ENCODE data around the gene SCG2. TPM values are rescaled to one million over a fixed set of nuclear protein-coding genes. Genes with fewer than 3 reads are reported as not detected.

SCG2 gene
- total RNA-seq (2014; rRNA removed; shearing (Covaris generic)) = under 0.01 and 0.25 TPM in 2 replicates
- 0.37 and 0.60 TPM in 2 replicates for polyA plus RNA-seq (2016; fragmentation: Nextera tagmentation; extraction: Ambion mirVana)

DNA sequence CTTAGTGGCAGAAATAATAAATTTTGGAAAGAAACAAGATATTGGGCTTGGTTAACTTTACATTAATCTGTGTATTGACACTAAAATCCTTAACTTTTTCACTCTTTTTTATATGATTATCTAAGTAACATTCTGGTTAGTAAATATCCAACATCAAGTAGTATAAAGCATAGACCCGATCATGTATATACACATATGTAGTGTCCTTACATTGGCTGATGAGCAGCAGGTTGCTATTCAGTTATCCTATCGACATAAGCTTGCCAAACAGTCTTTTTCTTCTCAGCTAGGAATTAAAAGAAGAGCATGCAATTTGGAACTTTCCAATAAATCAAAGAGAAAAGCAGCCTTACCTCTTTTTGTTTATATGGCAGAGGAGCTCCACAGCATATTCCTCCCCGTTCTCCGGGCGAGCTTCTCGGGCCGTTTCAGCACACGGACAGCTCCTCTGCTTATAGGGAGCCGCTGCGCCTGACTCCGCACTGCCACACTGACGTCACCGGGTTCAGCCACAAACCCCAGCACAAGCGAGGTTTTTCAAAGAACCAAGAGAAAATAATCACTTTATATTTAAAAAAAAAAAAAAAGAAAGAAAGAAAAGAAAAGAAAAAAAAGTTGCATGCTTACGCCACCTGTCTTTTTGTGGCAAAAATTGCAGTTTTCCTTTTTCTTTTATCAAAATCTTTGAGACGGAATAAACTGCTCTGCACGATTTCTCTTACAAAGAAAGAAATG lies at the start of gene SCG2:
SCG2 (minus strand) TSS at position 430 of the 735 bp plus-strand sequence. CDS start 3,079 bp downstream, outside the sequence.
- TF ChIP-seq EZH2 (IDR thresholded peaks at IDR 0.05; ENCODE audit: insufficient read depth, poor library complexity, severe bottlenecking) (no peak), EZH2phosphoT487 (IDR thresholded peaks at IDR 0.05; ENCODE audit: insufficient read depth, low read depth) (no peak)
- WGBS, 2 experiments (ENCODE audit: low coverage in 1 of 2, low lambda C conversion rate in 2 of 2, missing lambda C conversion rate in 2 of 2) = 8 to 10% methylated on average over 17 of the region's 17 CpGs
- H3K36me3 ChIP-seq (ENCODE audit: low read depth) = no peaks in the 10 kb centered on the region
- H2AFZ ChIP-seq = no peak within 1 kb of the TSS
- H3K4me2 ChIP-seq (ENCODE audit: unreplicated experiment) = peak within 1 kb of the TSS; percentile 76
- peak; percentile 96 for DNase-seq
- in situ Hi-C loops (cut with MboI) = no loop called here
- peaks cover 33% of the 10 kb centered on the region for H3K4me1 ChIP-seq (ENCODE audit: insufficient read depth)
- H3K9me2 ChIP-seq (ENCODE audit: insufficient read depth) = no peaks in the 10 kb centered on the region
- H3K27me3 ChIP-seq (replicated peaks; ENCODE audit: insufficient read depth) = no peaks in the 10 kb centered on the region
- H3K9me3 ChIP-seq (ENCODE audit: low read depth) = no peaks in the 10 kb centered on the region
- H4K20me1 ChIP-seq (ENCODE audit: insufficient read depth) = no peaks in the 10 kb centered on the region
- H3K79me2 ChIP-seq (ENCODE audit: insufficient read depth) = no peaks in the 10 kb centered on the region
- peaks cover 32% of the 10 kb centered on the region; the same call in 1 of the 2 replicates for H3F3A ChIP-seq (ENCODE audit: insufficient read depth)
- H3K4me3 ChIP-seq = peak within 1 kb of the TSS; percentile 47; the same call in 1 of the 2 replicates
- H3K9ac ChIP-seq = no peak within 1 kb of the TSS
- H3K27ac ChIP-seq = no peak within 1 kb of the TSS

- TF ChIP-seq EZH2phosphoT487 (IDR thresholded peaks at IDR 0.05; ENCODE audit: insufficient read depth, low read depth) = no peak
- TF ChIP-seq EZH2 (IDR thresholded peaks at IDR 0.05; ENCODE audit: insufficient read depth, poor library complexity, severe bottlenecking) = no peak
- no peak for DNase-seq
- Histone ChIP-seq H3K9me2 (ENCODE audit: insufficient read depth) (no peaks in the 10 kb centered on the region), H3K9ac (no peak overlapping the region), H3K9me3 (ENCODE audit: low read depth) (no peaks in the 10 kb centered on the region), H3K79me2 (ENCODE audit: insufficient read depth) (no peaks in the 10 kb centered on the region), H3K4me3 (no peak overlapping the region), H3K27me3 (replicated peaks; ENCODE audit: insufficient read depth) (no peaks in the 10 kb centered on the region), H3K27ac (no peak overlapping the region), H3F3A (ENCODE audit: insufficient read depth) (no peaks in the 10 kb centered on the region), H2AFZ (no peak overlapping the region), H3K36me3 (ENCODE audit: low read depth) (no peaks in the 10 kb centered on the region), H4K20me1 (ENCODE audit: insufficient read depth) (no peaks in the 10 kb centered on the region), H3K4me1 (ENCODE audit: insufficient read depth) (no peaks in the 10 kb centered on the region), H3K4me2 (ENCODE audit: unreplicated experiment) (no peak overlapping the region)
- WGBS, 2 experiments (ENCODE audit: low coverage in 1 of 2, low lambda C conversion rate in 2 of 2, missing lambda C conversion rate in 2 of 2) = 55 to 67% methylated on average over 8 of the region's 8 CpGs
- in situ Hi-C loops (cut with MboI) = no loop called here
Observed at GRCh38 chr2:223649554-223650533, 47.7 kb upstream of the SCG2 start.

DNA sequence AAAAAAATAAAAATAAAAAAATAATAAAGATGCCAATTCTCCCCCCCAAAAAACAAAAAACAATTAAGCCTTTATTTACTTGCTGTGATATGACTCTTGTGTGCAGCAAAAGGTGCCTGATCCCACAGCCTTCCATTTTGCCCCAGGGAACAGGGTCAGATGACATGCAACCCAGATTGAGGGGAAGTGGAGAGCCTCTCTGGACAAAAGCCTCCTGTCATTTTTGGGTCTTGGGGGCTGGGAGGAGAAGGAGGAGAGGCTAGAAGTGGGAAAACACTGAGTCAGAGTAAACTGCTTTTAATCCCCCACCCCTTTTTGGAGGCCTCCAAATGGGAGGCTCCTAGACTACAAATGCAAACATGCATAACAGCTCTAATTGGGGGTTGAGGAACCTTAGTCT lies 46.6 kb upstream of the SCG2 start:
- Histone ChIP-seq H3K36me3 (ENCODE audit: low read depth) (no peaks in the 10 kb centered on the region), H3F3A (ENCODE audit: insufficient read depth) (no peaks in the 10 kb centered on the region), H3K9me2 (ENCODE audit: insufficient read depth) (no peaks in the 10 kb centered on the region), H4K20me1 (ENCODE audit: insufficient read depth) (no peaks in the 10 kb centered on the region), H3K27me3 (replicated peaks; ENCODE audit: insufficient read depth) (no peaks in the 10 kb centered on the region), H3K9me3 (ENCODE audit: low read depth) (no peaks in the 10 kb centered on the region), H3K79me2 (ENCODE audit: insufficient read depth) (no peaks in the 10 kb centered on the region), H3K27ac (no peak overlapping the region), H3K9ac (no peak overlapping the region), H3K4me3 (no peak overlapping the region), H3K4me1 (ENCODE audit: insufficient read depth) (no peaks in the 10 kb centered on the region), H2AFZ (no peak overlapping the region), H3K4me2 (ENCODE audit: unreplicated experiment) (no peak overlapping the region)
- in situ Hi-C loops (cut with MboI) = no loop called here
- TF ChIP-seq EZH2 (IDR thresholded peaks at IDR 0.05; ENCODE audit: insufficient read depth, poor library complexity, severe bottlenecking) = no peak
- TF ChIP-seq EZH2phosphoT487 (IDR thresholded peaks at IDR 0.05; ENCODE audit: insufficient read depth, low read depth) = no peak
- DNase-seq = no peak

GRCh38 chr2:223647258-223647952 lies 45.2 kb upstream of the SCG2 start:
- H2AFZ ChIP-seq = no peak overlapping the region
- H3K4me1 ChIP-seq (ENCODE audit: insufficient read depth) = no peaks in the 10 kb centered on the region
- H3K4me2 ChIP-seq (ENCODE audit: unreplicated experiment) = no peak overlapping the region
- H3K4me3 ChIP-seq = no peak overlapping the region
- TF ChIP-seq EZH2phosphoT487 (IDR thresholded peaks at IDR 0.05; ENCODE audit: insufficient read depth, low read depth) (no peak), EZH2 (IDR thresholded peaks at IDR 0.05; ENCODE audit: insufficient read depth, poor library complexity, severe bottlenecking) (no peak)
- H3K9ac ChIP-seq = no peak overlapping the region
- no peaks in the 10 kb centered on the region for H4K20me1 ChIP-seq (ENCODE audit: insufficient read depth)
- no peaks in the 10 kb centered on the region for H3K9me3 ChIP-seq (ENCODE audit: low read depth)
- H3K27me3 ChIP-seq (replicated peaks; ENCODE audit: insufficient read depth) = no peaks in the 10 kb centered on the region
- DNase-seq = peak; percentile 25
- no peaks in the 10 kb centered on the region for H3K9me2 ChIP-seq (ENCODE audit: insufficient read depth)
- 71% methylated on average over 6 of the region's 6 CpGs for WGBS, 2 experiments (ENCODE audit: low coverage in 1 of 2, low lambda C conversion rate in 2 of 2, missing lambda C conversion rate in 2 of 2)
- H3F3A ChIP-seq (ENCODE audit: insufficient read depth) = no peaks in the 10 kb centered on the region
- in situ Hi-C loops (cut with MboI) = no loop called here
- H3K27ac ChIP-seq = no peak overlapping the region
- H3K36me3 ChIP-seq (ENCODE audit: low read depth) = no peaks in the 10 kb centered on the region
- no peaks in the 10 kb centered on the region for H3K79me2 ChIP-seq (ENCODE audit: insufficient read depth)

All from GM23248 (cell line).